ENCODE data around the gene CAD.
"Not testable (repeated sequence)": the region's sequence is repeated elsewhere in the genome, so short reads cannot be mapped to it uniquely, and the experiment has no call there.

The CAD gene

GRCh38 chr2:27186613-27187345, 30.4 kb upstream of the CAD start:
- no peak for TF ChIP-seq CTCF (conservative IDR thresholded peaks at IDR 0.05; ENCODE audit: low read depth, low read length)
- Histone ChIP-seq H3K4me2 (peak overlapping the region; percentile 37; the same call in 1 of the 2 replicates), H3K27me3 (ENCODE audit: insufficient read depth, low read depth) (no peaks in the 10 kb centered on the region)

GRCh38 chr2:27189989-27190388, 27.2 kb upstream of the CAD start:
- H3K9ac ChIP-seq: no peak overlapping the region
- no peaks in the 10 kb centered on the region for H4K20me1 ChIP-seq (ENCODE audit: insufficient read depth)
- no peak overlapping the region for H3K4me2 ChIP-seq
- no peak overlapping the region for H3K27ac ChIP-seq
- no peaks in the 10 kb centered on the region for H3K79me2 ChIP-seq (ENCODE audit: insufficient read depth, low read depth)
- H3K27me3 ChIP-seq (ENCODE audit: insufficient read depth, low read depth): no peaks in the 10 kb centered on the region
- peaks cover 37% of the 10 kb centered on the region for H3K4me1 ChIP-seq (ENCODE audit: low read depth, poor library complexity, severe bottlenecking)
- H2AFZ ChIP-seq (ENCODE audit: low read depth): no peak overlapping the region
- no peak overlapping the region for H3K4me3 ChIP-seq (IDR thresholded peaks at IDR 0.05; ENCODE audit: insufficient read depth, low read depth, low read length)
- TF ChIP-seq CTCF (conservative IDR thresholded peaks at IDR 0.05; ENCODE audit: low read depth, low read length): no peak
- H3K36me3 ChIP-seq (ENCODE audit: insufficient read depth): no peaks in the 10 kb centered on the region

More at GRCh38 chr2:27186613-27187345, 30.4 kb upstream of the CAD start:
- Histone ChIP-seq H3K27ac (no peak overlapping the region; the same call in 1 of the 2 replicates), H3K36me3 (ENCODE audit: insufficient read depth) (no peaks in the 10 kb centered on the region), H3K4me1 (ENCODE audit: low read depth, poor library complexity, severe bottlenecking) (peaks cover 36% of the 10 kb centered on the region), H3K9ac (no peak overlapping the region), H4K20me1 (ENCODE audit: insufficient read depth) (no peaks in the 10 kb centered on the region), H3K79me2 (ENCODE audit: insufficient read depth, low read depth) (no peaks in the 10 kb centered on the region), H2AFZ (ENCODE audit: low read depth) (no peak overlapping the region; the same call in 1 of the 2 replicates), H3K4me3 (IDR thresholded peaks at IDR 0.05; ENCODE audit: insufficient read depth, low read depth, low read length) (no peak overlapping the region)

GRCh38 chr2:27191070-27191829, 25.9 kb upstream of the CAD start:
- Histone ChIP-seq H3K27me3 (ENCODE audit: insufficient read depth, low read depth) (no peaks in the 10 kb centered on the region), H2AFZ (ENCODE audit: low read depth) (no peak overlapping the region), H3K79me2 (ENCODE audit: insufficient read depth, low read depth) (no peaks in the 10 kb centered on the region), H3K9ac (no peak overlapping the region), H4K20me1 (ENCODE audit: insufficient read depth) (no peaks in the 10 kb centered on the region), H3K27ac (no peak overlapping the region), H3K4me3 (IDR thresholded peaks at IDR 0.05; ENCODE audit: insufficient read depth, low read depth, low read length) (no peak overlapping the region), H3K36me3 (ENCODE audit: insufficient read depth) (no peaks in the 10 kb centered on the region), H3K4me2 (no peak overlapping the region), H3K4me1 (ENCODE audit: low read depth, poor library complexity, severe bottlenecking) (peaks cover 26% of the 10 kb centered on the region)
- TF ChIP-seq CTCF (conservative IDR thresholded peaks at IDR 0.05; ENCODE audit: low read depth, low read length): peak; percentile 76

- no peaks in the 10 kb centered on the region for H3K27me3 ChIP-seq (ENCODE audit: insufficient read depth, low read depth)
- no peak overlapping the region for H3K27ac ChIP-seq
- H4K20me1 ChIP-seq (ENCODE audit: insufficient read depth): no peaks in the 10 kb centered on the region
- no peak for TF ChIP-seq CTCF (conservative IDR thresholded peaks at IDR 0.05; ENCODE audit: low read depth, low read length)
- no peaks in the 10 kb centered on the region for H3K79me2 ChIP-seq (ENCODE audit: insufficient read depth, low read depth)
- no peaks in the 10 kb centered on the region for H3K36me3 ChIP-seq (ENCODE audit: insufficient read depth)
- H3K9ac ChIP-seq: no peak overlapping the region
- H3K4me1 ChIP-seq (ENCODE audit: low read depth, poor library complexity, severe bottlenecking): peaks cover 7% of the 10 kb centered on the region
- H3K4me2 ChIP-seq: no peak overlapping the region
- no peak overlapping the region for H2AFZ ChIP-seq (ENCODE audit: low read depth)
- no peak overlapping the region for H3K4me3 ChIP-seq (IDR thresholded peaks at IDR 0.05; ENCODE audit: insufficient read depth, low read depth, low read length)
These were observed 22.4 kb upstream of the CAD start for GRCh38 chr2:27194538-27195354.

GRCh38 chr2:27195799-27196198, 21.4 kb upstream of the CAD start:
- H3K4me3 ChIP-seq (IDR thresholded peaks at IDR 0.05; ENCODE audit: insufficient read depth, low read depth, low read length); H4K20me1 ChIP-seq (ENCODE audit: insufficient read depth); H3K36me3 ChIP-seq (ENCODE audit: insufficient read depth); H3K4me1 ChIP-seq (ENCODE audit: low read depth, poor library complexity, severe bottlenecking); H2AFZ ChIP-seq (ENCODE audit: low read depth); H3K4me2 ChIP-seq; H3K79me2 ChIP-seq (ENCODE audit: insufficient read depth, low read depth); H3K27ac ChIP-seq; H3K9ac ChIP-seq; H3K27me3 ChIP-seq (ENCODE audit: insufficient read depth, low read depth): not testable (repeated sequence)

GRCh38 chr2:27198068-27198467, 19.1 kb upstream of the CAD start:
- H3K9ac ChIP-seq; H3K79me2 ChIP-seq (ENCODE audit: insufficient read depth, low read depth); H3K4me2 ChIP-seq; H3K36me3 ChIP-seq (ENCODE audit: insufficient read depth); H2AFZ ChIP-seq (ENCODE audit: low read depth); H3K4me3 ChIP-seq (IDR thresholded peaks at IDR 0.05; ENCODE audit: insufficient read depth, low read depth, low read length); H3K4me1 ChIP-seq (ENCODE audit: low read depth, poor library complexity, severe bottlenecking); H4K20me1 ChIP-seq (ENCODE audit: insufficient read depth); H3K27me3 ChIP-seq (ENCODE audit: insufficient read depth, low read depth); H3K27ac ChIP-seq: not testable (repeated sequence)

Data from KMS-11 (cell line).